H54 (cell line): ENCODE measurements around the gene MRTO4.
"Not testable (repeated sequence)": the region's sequence is repeated elsewhere in the genome, so short reads cannot be mapped to it uniquely, and the experiment has no call there.

Experiments used
- DNase-seq: peaks from one replicate; pipeline ENCODE4 v3.0.0; 2011; ENCODE audit warnings: low spot score, mixed read lengths; ENCODE audit not compliant: insufficient read length
- FAIRE-seq: peaks from 3 replicates; lab custom pipeline; 2011; peaks lifted over from hg19 to GRCh38; lab: Jason Lieb, UNC
- POLR2A ChIP-seq: IDR thresholded peaks from 2 replicates; pipeline ENCODE4 v1.6.1; 2011; ENCODE audit warnings: low read depth, mild to moderate bottlenecking, low read length

MRTO4 gene

GRCh38 chr1:19273106-19273843 lies 21.7 kb downstream of the MRTO4 start:
- no peak for DNase-seq
- TF ChIP-seq POLR2A = no peak
- FAIRE-seq = no peak

GRCh38 chr1:19273844-19274531 lies 22.4 kb downstream of the MRTO4 start:
- not testable (repeated sequence) for FAIRE-seq, DNase-seq

- TF ChIP-seq POLR2A = no peak
- no peak for FAIRE-seq
- DNase-seq = no peak
Observed at GRCh38 chr1:19274636-19275035, 23.0 kb downstream of the MRTO4 start.

- TF ChIP-seq POLR2A = no peak
- FAIRE-seq = no peak
- no peak for DNase-seq
Observed at GRCh38 chr1:19283891-19284290, 32.3 kb downstream of the MRTO4 start.

GRCh38 chr1:19284881-19285280 lies 33.3 kb downstream of the MRTO4 start:
- TF ChIP-seq POLR2A = no peak
- no peak for DNase-seq
- no peak for FAIRE-seq

GRCh38 chr1:19285366-19285765 lies 33.8 kb downstream of the MRTO4 start:
- not testable (repeated sequence) for DNase-seq, FAIRE-seq

- FAIRE-seq, DNase-seq: not testable (repeated sequence)
Observed at GRCh38 chr1:19285807-19286206, 34.2 kb downstream of the MRTO4 start.

GRCh38 chr1:19287436-19288185 lies 36.0 kb downstream of the MRTO4 start:
- FAIRE-seq = no peak
- no peak for TF ChIP-seq POLR2A
- no peak for DNase-seq

GRCh38 chr1:19288324-19289241 lies 37.0 kb downstream of the MRTO4 start, which contains the start of gene AKR7A3:
AKR7A3 (minus strand) TSS chr1:19288770; CDS start chr1:19288709, 61 bp downstream.
- not testable (repeated sequence) for FAIRE-seq, DNase-seq

- TF ChIP-seq POLR2A = no peak
- no peak for FAIRE-seq
- DNase-seq = no peak
Observed at GRCh38 chr1:19289244-19289643, 37.6 kb downstream of the MRTO4 start.

- DNase-seq (no peak), FAIRE-seq (no peak)
- no peak for TF ChIP-seq POLR2A
Observed at GRCh38 chr1:19294638-19295037, 43.0 kb downstream of the MRTO4 start.

GRCh38 chr1:19300211-19300610 lies 48.6 kb downstream of the MRTO4 start:
- DNase-seq (no peak), FAIRE-seq (no peak)
- TF ChIP-seq POLR2A = no peak

- FAIRE-seq, DNase-seq: not testable (repeated sequence)
Observed at GRCh38 chr1:19304081-19304480, 52.5 kb downstream of the MRTO4 start.
